NCI-H1105 (cell line): ENCODE data around the gene SMIM33.
A peak's percentile ranks its signal among the peaks of the same experiment; 100 is the strongest.
"Not testable (repeated sequence)": the region's sequence is repeated elsewhere in the genome, so short reads cannot be mapped to it uniquely, and the experiment has no call there.

ENCODE experiments used
- DNase-seq: peaks from one replicate; lab custom pipeline; 2025; lab: John Stamatoyannopoulos, UW

SMIM33 gene

GRCh38 chr5:139482050-139482889 lies 11.5 kb downstream of the SMIM33 start, which contains the start of gene STING1:
TSS of gene STING1 (minus strand) at chr5:139482758. CDS start at chr5:139481704, 1,054 bp downstream.
- peak; percentile 79 for DNase-seq

- not testable (repeated sequence) for DNase-seq
Observed at GRCh38 chr5:139482890-139483208, 12.0 kb downstream of the SMIM33 start.

GRCh38 chr5:139486201-139486600 lies 15.4 kb downstream of the SMIM33 start:
- no peak for DNase-seq

- no peak for DNase-seq
Observed at GRCh38 chr5:139488260-139488659, 17.5 kb downstream of the SMIM33 start.

- no peak for DNase-seq
Observed at GRCh38 chr5:139492700-139493192, 21.9 kb downstream of the SMIM33 start.

GRCh38 chr5:139494256-139494655 lies 23.5 kb downstream of the SMIM33 start:
- DNase-seq: no peak

GRCh38 chr5:139494832-139495231 lies 24.0 kb downstream of the SMIM33 start:
- DNase-seq: no peak

- no peak for DNase-seq
Observed at GRCh38 chr5:139495638-139496435, 25.0 kb downstream of the SMIM33 start.

- DNase-seq: no peak
Observed at GRCh38 chr5:139501381-139501780, 30.6 kb downstream of the SMIM33 start.

- DNase-seq: not testable (repeated sequence)
Observed at GRCh38 chr5:139503036-139503817, 32.4 kb downstream of the SMIM33 start.

GRCh38 chr5:139503879-139504278 lies 33.1 kb downstream of the SMIM33 start:
- DNase-seq: not testable (repeated sequence)

- DNase-seq: not testable (repeated sequence)
Observed at GRCh38 chr5:139504722-139505121, 33.9 kb downstream of the SMIM33 start.

GRCh38 chr5:139512786-139513390 lies 42.1 kb downstream of the SMIM33 start:
- DNase-seq: no peak

GRCh38 chr5:139513434-139513833 lies 42.6 kb downstream of the SMIM33 start:
- peak; percentile 39 for DNase-seq

GRCh38 chr5:139513852-139514485 lies 43.2 kb downstream of the SMIM33 start:
- no peak for DNase-seq

GRCh38 chr5:139514486-139514856 lies 43.7 kb downstream of the SMIM33 start:
- no peak for DNase-seq

- DNase-seq: peak; percentile 59
Observed at GRCh38 chr5:139517683-139518564, 47.1 kb downstream of the SMIM33 start.
